ENCODE results near the gene LDHB. TPM values are rescaled to one million over a fixed set of nuclear protein-coding genes. Genes with fewer than 3 reads are reported as not detected.

The LDHB gene
- polyA plus RNA-seq, 6 donors from 2014 or later: 173 to 356 (median 296) TPM

Other genes with a start within 250 kb of the LDHB start
- 10 to 100 TPM; 21.8 to 35.5 (median 26.4) TPM for gene PYROXD1, start 220.2 kb downstream of the LDHB start, polyA plus RNA-seq (ENCODE audit: low read depth in 6 of 6)
- 10 to 100 TPM; 25.0 to 77.3 (median 60.6) TPM for gene RECQL, start 156.2 kb downstream of the LDHB start, polyA plus RNA-seq (ENCODE audit: low read depth in 6 of 6)
- 10 to 100 TPM in 5 of 6 donors, 1 to 10 TPM in 1; 9.1 to 21.8 (median 19.7) TPM for gene GOLT1B, start 156.1 kb downstream of the LDHB start, polyA plus RNA-seq (ENCODE audit: low read depth in 6 of 6)
- under 1 TPM in 3 of 6 donors, not detected in 3; 0.47 to 0.65 (median 0.65) TPM for gene SPX, start 131.5 kb downstream of the LDHB start, polyA plus RNA-seq (ENCODE audit: low read depth in 6 of 6)
- not detected for gene GYS2, start 53.0 kb downstream of the LDHB start, polyA plus RNA-seq (ENCODE audit: low read depth in 6 of 6)
- gene KCNJ8, start 116.9 kb upstream of the LDHB start, polyA plus RNA-seq (ENCODE audit: low read depth in 6 of 6): not detected

All from naive B cell (primary cell).